ENCODE data around the gene UGGT1. TPM values are rescaled to one million over a fixed set of nuclear protein-coding genes. Genes with fewer than 3 reads are reported as not detected.
A peak's percentile ranks its signal among the peaks of the same experiment; 100 is the strongest.

UGGT1 gene
- total and polyA plus RNA-seq, 4 donors: 28.3 to 50.3 (median 36.5) TPM

- H3K4me3 ChIP-seq (ENCODE audit: low read depth, low read length): no peak overlapping the region
- DNase-seq (ENCODE audit: low read depth in 4 of 6, low spot score in 6 of 6): no peak
- H3K9me3 ChIP-seq (ENCODE audit: control insufficient read depth, insufficient read depth, low read length): no peaks in the 10 kb centered on the region
- H3K4me1 ChIP-seq (ENCODE audit: control insufficient read depth, insufficient read depth, low read length): no peaks in the 10 kb centered on the region
- no peaks in the 10 kb centered on the region for H3K27me3 ChIP-seq (ENCODE audit: control insufficient read depth, insufficient read depth, low read length)
- H3K36me3 ChIP-seq (ENCODE audit: control insufficient read depth, insufficient read depth, low read length): peaks cover 14% of the 10 kb centered on the region
- WGBS (ENCODE audit: insufficient coverage): no CpG with 5 or more reads among the region's 3 CpGs
- H3K27ac ChIP-seq (ENCODE audit: low read depth, low read length): no peak overlapping the region
Observed at GRCh38 chr2:128153786-128154185, 62.8 kb downstream of the UGGT1 start.

GRCh38 chr2:128154225-128154624 is 63.2 kb downstream of the UGGT1 start:
- 100% methylated on average over 2 of the region's 4 CpGs for WGBS (ENCODE audit: insufficient coverage)
- Histone ChIP-seq H3K4me3 (ENCODE audit: low read depth, low read length) (no peak overlapping the region), H3K27ac (ENCODE audit: low read depth, low read length) (no peak overlapping the region)

GRCh38 chr2:128155970-128156369 is 65.0 kb downstream of the UGGT1 start:
- peaks cover 2% of the 10 kb centered on the region for H3K36me3 ChIP-seq (ENCODE audit: control insufficient read depth, insufficient read depth, low read length)
- no peaks in the 10 kb centered on the region for H3K4me1 ChIP-seq (ENCODE audit: control insufficient read depth, insufficient read depth, low read length)
- no peaks in the 10 kb centered on the region for H3K9me3 ChIP-seq (ENCODE audit: control insufficient read depth, insufficient read depth, low read length)
- H3K27ac ChIP-seq (ENCODE audit: low read depth, low read length): no peak overlapping the region
- no peak overlapping the region for H3K4me3 ChIP-seq (ENCODE audit: low read depth, low read length)
- WGBS (ENCODE audit: insufficient coverage): no CpG with 5 or more reads among the region's 9 CpGs
- H3K27me3 ChIP-seq (ENCODE audit: control insufficient read depth, insufficient read depth, low read length): no peaks in the 10 kb centered on the region
- DNase-seq (ENCODE audit: low read depth in 4 of 6, low spot score in 6 of 6): no peak

More at GRCh38 chr2:128154225-128154624, 63.2 kb downstream of the UGGT1 start:
- no peak for DNase-seq (ENCODE audit: low read depth in 4 of 6, low spot score in 6 of 6)
- Histone ChIP-seq H3K4me1 (ENCODE audit: control insufficient read depth, insufficient read depth, low read length) (no peaks in the 10 kb centered on the region), H3K27me3 (ENCODE audit: control insufficient read depth, insufficient read depth, low read length) (no peaks in the 10 kb centered on the region), H3K9me3 (ENCODE audit: control insufficient read depth, insufficient read depth, low read length) (no peaks in the 10 kb centered on the region), H3K36me3 (ENCODE audit: control insufficient read depth, insufficient read depth, low read length) (peaks cover 12% of the 10 kb centered on the region)

GRCh38 chr2:128156812-128157211 is 65.8 kb downstream of the UGGT1 start:
- peaks cover 2% of the 10 kb centered on the region for H3K36me3 ChIP-seq (ENCODE audit: control insufficient read depth, insufficient read depth, low read length)
- H3K4me3 ChIP-seq (ENCODE audit: low read depth, low read length): no peak overlapping the region
- no peaks in the 10 kb centered on the region for H3K9me3 ChIP-seq (ENCODE audit: control insufficient read depth, insufficient read depth, low read length)
- no CpG with 5 or more reads among the region's 3 CpGs for WGBS (ENCODE audit: insufficient coverage)
- no peak overlapping the region for H3K27ac ChIP-seq (ENCODE audit: low read depth, low read length)
- no peak for DNase-seq (ENCODE audit: low read depth in 4 of 6, low spot score in 6 of 6)
- no peaks in the 10 kb centered on the region for H3K4me1 ChIP-seq (ENCODE audit: control insufficient read depth, insufficient read depth, low read length)
- no peaks in the 10 kb centered on the region for H3K27me3 ChIP-seq (ENCODE audit: control insufficient read depth, insufficient read depth, low read length)

- no peak overlapping the region for H3K4me3 ChIP-seq (ENCODE audit: low read depth, low read length)
- H3K9me3 ChIP-seq (ENCODE audit: control insufficient read depth, insufficient read depth, low read length): no peaks in the 10 kb centered on the region
- H3K27me3 ChIP-seq (ENCODE audit: control insufficient read depth, insufficient read depth, low read length): no peaks in the 10 kb centered on the region
- DNase-seq (ENCODE audit: low read depth in 4 of 6, low spot score in 6 of 6): no peak
- H3K36me3 ChIP-seq (ENCODE audit: control insufficient read depth, insufficient read depth, low read length): peaks cover 5% of the 10 kb centered on the region
- 93% methylated on average over 2 of the region's 3 CpGs for WGBS (ENCODE audit: insufficient coverage)
- no peaks in the 10 kb centered on the region for H3K4me1 ChIP-seq (ENCODE audit: control insufficient read depth, insufficient read depth, low read length)
- no peak overlapping the region for H3K27ac ChIP-seq (ENCODE audit: low read depth, low read length)
Observed at GRCh38 chr2:128157644-128158043, 66.6 kb downstream of the UGGT1 start.

GRCh38 chr2:128158176-128158575 is 67.2 kb downstream of the UGGT1 start:
- peaks cover 5% of the 10 kb centered on the region for H3K36me3 ChIP-seq (ENCODE audit: control insufficient read depth, insufficient read depth, low read length)
- no CpG with 5 or more reads among the region's 1 CpG for WGBS (ENCODE audit: insufficient coverage)
- no peaks in the 10 kb centered on the region for H3K27me3 ChIP-seq (ENCODE audit: control insufficient read depth, insufficient read depth, low read length)
- no peak for DNase-seq (ENCODE audit: low read depth in 4 of 6, low spot score in 6 of 6)
- H3K4me3 ChIP-seq (ENCODE audit: low read depth, low read length): no peak overlapping the region
- no peak overlapping the region for H3K27ac ChIP-seq (ENCODE audit: low read depth, low read length)
- H3K9me3 ChIP-seq (ENCODE audit: control insufficient read depth, insufficient read depth, low read length): no peaks in the 10 kb centered on the region
- H3K4me1 ChIP-seq (ENCODE audit: control insufficient read depth, insufficient read depth, low read length): no peaks in the 10 kb centered on the region

GRCh38 chr2:128159437-128159836 is 68.4 kb downstream of the UGGT1 start:
- peaks cover 8% of the 10 kb centered on the region for H3K36me3 ChIP-seq (ENCODE audit: control insufficient read depth, insufficient read depth, low read length)
- no peaks in the 10 kb centered on the region for H3K9me3 ChIP-seq (ENCODE audit: control insufficient read depth, insufficient read depth, low read length)
- no peaks in the 10 kb centered on the region for H3K4me1 ChIP-seq (ENCODE audit: control insufficient read depth, insufficient read depth, low read length)
- 82% methylated on average over 6 of the region's 7 CpGs for WGBS (ENCODE audit: insufficient coverage)
- DNase-seq (ENCODE audit: low read depth in 4 of 6, low spot score in 6 of 6): peak in 1 of 6 donors; percentile 57
- no peak overlapping the region for H3K4me3 ChIP-seq (ENCODE audit: low read depth, low read length)
- H3K27ac ChIP-seq (ENCODE audit: low read depth, low read length): no peak overlapping the region
- no peaks in the 10 kb centered on the region for H3K27me3 ChIP-seq (ENCODE audit: control insufficient read depth, insufficient read depth, low read length)

- H3K9me3 ChIP-seq (ENCODE audit: control insufficient read depth, insufficient read depth, low read length): no peaks in the 10 kb centered on the region
- no CpG with 5 or more reads among the region's 9 CpGs for WGBS (ENCODE audit: insufficient coverage)
- H3K4me3 ChIP-seq (ENCODE audit: low read depth, low read length): no peak overlapping the region
- peaks cover 14% of the 10 kb centered on the region for H3K36me3 ChIP-seq (ENCODE audit: control insufficient read depth, insufficient read depth, low read length)
- no peak overlapping the region for H3K27ac ChIP-seq (ENCODE audit: low read depth, low read length)
- H3K27me3 ChIP-seq (ENCODE audit: control insufficient read depth, insufficient read depth, low read length): no peaks in the 10 kb centered on the region
- DNase-seq (ENCODE audit: low read depth in 4 of 6, low spot score in 6 of 6): peak in 1 of 6 donors; percentile 24
- H3K4me1 ChIP-seq (ENCODE audit: control insufficient read depth, insufficient read depth, low read length): no peaks in the 10 kb centered on the region
Observed at GRCh38 chr2:128160616-128161275, 69.7 kb downstream of the UGGT1 start.

- Histone ChIP-seq H3K4me3 (ENCODE audit: low read depth, low read length) (no peak overlapping the region), H3K9me3 (ENCODE audit: control insufficient read depth, insufficient read depth, low read length) (no peaks in the 10 kb centered on the region), H3K4me1 (ENCODE audit: control insufficient read depth, insufficient read depth, low read length) (no peaks in the 10 kb centered on the region), H3K36me3 (ENCODE audit: control insufficient read depth, insufficient read depth, low read length) (peaks cover 13% of the 10 kb centered on the region), H3K27me3 (ENCODE audit: control insufficient read depth, insufficient read depth, low read length) (no peaks in the 10 kb centered on the region), H3K27ac (ENCODE audit: low read depth, low read length) (no peak overlapping the region)
- DNase-seq (ENCODE audit: low read depth in 4 of 6, low spot score in 6 of 6): no peak
- WGBS (ENCODE audit: insufficient coverage): 79% methylated on average over 2 of the region's 2 CpGs
Observed at GRCh38 chr2:128162266-128162665, 71.3 kb downstream of the UGGT1 start.

GRCh38 chr2:128164311-128164710 is 73.3 kb downstream of the UGGT1 start:
- no peak for DNase-seq (ENCODE audit: low read depth in 4 of 6, low spot score in 6 of 6)
- WGBS (ENCODE audit: insufficient coverage): no CpG with 5 or more reads among the region's 2 CpGs
- no peak overlapping the region for H3K4me3 ChIP-seq (ENCODE audit: low read depth, low read length)
- H3K27ac ChIP-seq (ENCODE audit: low read depth, low read length): no peak overlapping the region
- H3K4me1 ChIP-seq (ENCODE audit: control insufficient read depth, insufficient read depth, low read length): no peaks in the 10 kb centered on the region
- H3K9me3 ChIP-seq (ENCODE audit: control insufficient read depth, insufficient read depth, low read length): no peaks in the 10 kb centered on the region
- no peaks in the 10 kb centered on the region for H3K27me3 ChIP-seq (ENCODE audit: control insufficient read depth, insufficient read depth, low read length)
- H3K36me3 ChIP-seq (ENCODE audit: control insufficient read depth, insufficient read depth, low read length): peaks cover 13% of the 10 kb centered on the region

Data from spinal cord (tissue), 10 donors.